A673 (cell line): Measurements from ENCODE around the gene PRKAR2A.

ENCODE experiments used
- EZH2 ChIP-seq: fragments of 200-600 bp; sonication (generic); IDR thresholded peaks from 2 replicates; pipeline ENCODE4 v1.6.1; 2017; ENCODE audit warnings: borderline replicate concordance, low read depth, mild to moderate bottlenecking, mixed read lengths, antibody characterized with exemption, low read length; ENCODE audit not compliant: poor library complexity, severe bottlenecking
- TF ChIP-seq, protein P1 (sequence below): fragments of 300-800, 200-600 bp; sonication (generic); conservative IDR thresholded peaks from 2 replicates; pipeline ENCODE4 v1.5.1; 2017; ENCODE audit warnings: low read depth, mild to moderate bottlenecking, antibody characterized with exemption, low read length, moderate library complexity, mixed read lengths

DNA sequence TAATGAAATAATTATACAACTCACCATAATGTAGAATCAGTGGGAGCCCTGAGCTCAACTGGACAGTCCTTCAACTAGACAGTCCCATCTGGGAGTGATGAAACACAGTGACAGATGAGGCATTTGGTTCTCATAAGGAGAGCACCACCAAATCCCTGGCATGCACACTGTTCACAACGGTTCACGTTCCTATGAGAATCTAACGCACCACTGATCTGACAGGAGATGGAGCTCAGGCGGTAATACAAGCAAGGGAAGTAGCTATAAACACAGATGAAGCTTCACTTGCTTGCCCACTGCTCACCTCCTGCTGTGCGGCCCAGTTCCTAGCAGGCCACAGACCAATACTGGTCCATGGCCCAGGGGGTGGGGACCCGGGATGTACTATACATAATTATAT is 17.0 kb downstream of the PRKAR2A start:
- TF ChIP-seq, protein P1, sequence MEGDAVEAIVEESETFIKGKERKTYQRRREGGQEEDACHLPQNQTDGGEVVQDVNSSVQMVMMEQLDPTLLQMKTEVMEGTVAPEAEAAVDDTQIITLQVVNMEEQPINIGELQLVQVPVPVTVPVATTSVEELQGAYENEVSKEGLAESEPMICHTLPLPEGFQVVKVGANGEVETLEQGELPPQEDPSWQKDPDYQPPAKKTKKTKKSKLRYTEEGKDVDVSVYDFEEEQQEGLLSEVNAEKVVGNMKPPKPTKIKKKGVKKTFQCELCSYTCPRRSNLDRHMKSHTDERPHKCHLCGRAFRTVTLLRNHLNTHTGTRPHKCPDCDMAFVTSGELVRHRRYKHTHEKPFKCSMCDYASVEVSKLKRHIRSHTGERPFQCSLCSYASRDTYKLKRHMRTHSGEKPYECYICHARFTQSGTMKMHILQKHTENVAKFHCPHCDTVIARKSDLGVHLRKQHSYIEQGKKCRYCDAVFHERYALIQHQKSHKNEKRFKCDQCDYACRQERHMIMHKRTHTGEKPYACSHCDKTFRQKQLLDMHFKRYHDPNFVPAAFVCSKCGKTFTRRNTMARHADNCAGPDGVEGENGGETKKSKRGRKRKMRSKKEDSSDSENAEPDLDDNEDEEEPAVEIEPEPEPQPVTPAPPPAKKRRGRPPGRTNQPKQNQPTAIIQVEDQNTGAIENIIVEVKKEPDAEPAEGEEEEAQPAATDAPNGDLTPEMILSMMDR = no peak
- TF ChIP-seq EZH2 = no peak
